Activated CD4-positive, alpha-beta T cell treated with anti-CD3 and anti-CD28 coated beads, Interleukin-2, amount 50 U/mL, for 24 hours (primary cell): ENCODE measurements around the gene SPAM1.
"Not testable (repeated sequence)": the region's sequence is repeated elsewhere in the genome, so short reads cannot be mapped to it uniquely, and the experiment has no call there.

Experiments
- DNase-seq, 2 donors: peaks; one replicate each; pipeline ENCODE4 v3.0.0-alpha.2; 2020; ENCODE audit warnings: low read depth in 1 of 2, low spot score in 1 of 2

Gene SPAM1

GRCh38 chr7:123924941-123925340 lies at the start of gene SPAM1:
Gene SPAM1, plus strand, starts transcription at chr7:123925241. Its CDS starts 28,330 bp downstream, at chr7:123953571.
- no peak for DNase-seq

- DNase-seq: no peak
Measured at GRCh38 chr7:123876557-123877256, 48.3 kb upstream of the SPAM1 start.

GRCh38 chr7:123879628-123880027 lies 45.4 kb upstream of the SPAM1 start:
- DNase-seq: no peak

GRCh38 chr7:123881300-123881699 lies 43.7 kb upstream of the SPAM1 start:
- no peak for DNase-seq

DNA sequence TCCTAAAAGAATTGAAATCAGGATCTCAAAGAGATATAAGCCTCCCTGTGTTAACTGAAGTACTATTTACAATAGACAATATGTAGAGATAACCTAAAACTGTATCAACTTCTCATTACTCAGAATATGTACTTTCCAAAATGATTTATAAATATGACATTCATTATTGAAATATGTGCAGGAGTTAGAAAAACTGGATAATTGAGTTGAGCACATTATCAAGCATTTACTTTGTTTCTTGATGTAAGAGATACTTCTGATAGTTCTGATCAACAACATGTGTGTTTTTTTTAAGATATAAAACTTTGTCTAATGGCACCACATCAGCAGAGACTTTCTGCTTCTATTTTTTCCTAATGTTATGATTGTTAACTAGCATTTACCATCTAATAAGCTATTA lies 41.9 kb upstream of the SPAM1 start:
- DNase-seq: no peak

DNA sequence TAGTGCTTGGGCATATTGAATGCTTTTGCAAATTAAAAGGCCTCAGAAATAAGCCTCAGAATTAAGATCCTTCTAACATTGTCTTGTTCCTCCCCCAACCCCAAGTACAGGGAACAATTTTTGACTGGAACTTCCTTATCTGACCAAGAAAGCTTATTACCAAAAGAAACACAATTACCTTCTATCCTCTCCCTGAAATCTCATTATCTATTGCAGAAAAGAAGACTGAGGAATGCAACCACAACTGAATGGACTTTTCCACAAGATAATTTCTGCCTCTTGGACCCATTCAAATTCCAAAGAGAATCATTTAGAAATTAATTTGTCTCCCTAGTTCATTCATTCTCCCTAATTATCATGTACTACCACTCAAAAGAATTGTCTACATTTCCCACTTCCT lies 36.8 kb upstream of the SPAM1 start:
- no peak for DNase-seq

- DNase-seq: not testable (repeated sequence)
Measured at GRCh38 chr7:123894753-123895152, 30.3 kb upstream of the SPAM1 start.

- DNase-seq: no peak
Measured at GRCh38 chr7:123901101-123901500, 23.9 kb upstream of the SPAM1 start.

GRCh38 chr7:123905714-123906113 lies 19.3 kb upstream of the SPAM1 start:
- no peak for DNase-seq

DNA sequence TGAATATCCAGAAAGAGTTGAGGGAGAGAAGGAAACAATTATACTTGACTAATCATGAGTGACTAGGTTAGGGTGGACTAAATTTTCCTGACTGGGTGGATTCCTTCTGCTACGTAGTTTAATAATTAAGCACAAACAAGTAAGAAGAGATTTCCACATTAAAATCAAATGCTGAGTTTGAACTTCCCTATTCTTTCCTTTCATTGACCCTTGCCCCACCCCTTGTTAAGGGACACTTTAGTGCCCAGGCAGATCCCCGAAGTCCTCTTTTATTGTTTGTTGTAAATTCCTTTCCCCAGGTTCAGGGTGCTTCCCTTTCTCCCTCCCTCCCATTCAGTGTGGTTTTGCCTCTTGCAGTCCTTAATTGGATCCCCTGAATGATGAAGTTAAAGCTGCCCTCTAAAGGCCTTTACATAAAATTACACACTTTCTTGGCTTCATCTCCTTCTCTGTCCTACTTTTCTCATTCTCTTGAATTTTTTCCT lies 8.8 kb upstream of the SPAM1 start:
- no peak for DNase-seq

- no peak for DNase-seq
Measured at GRCh38 chr7:123917878-123918277, 7.2 kb upstream of the SPAM1 start.

- DNase-seq: no peak
Measured at GRCh38 chr7:123918309-123918708, 6.7 kb upstream of the SPAM1 start.

DNA sequence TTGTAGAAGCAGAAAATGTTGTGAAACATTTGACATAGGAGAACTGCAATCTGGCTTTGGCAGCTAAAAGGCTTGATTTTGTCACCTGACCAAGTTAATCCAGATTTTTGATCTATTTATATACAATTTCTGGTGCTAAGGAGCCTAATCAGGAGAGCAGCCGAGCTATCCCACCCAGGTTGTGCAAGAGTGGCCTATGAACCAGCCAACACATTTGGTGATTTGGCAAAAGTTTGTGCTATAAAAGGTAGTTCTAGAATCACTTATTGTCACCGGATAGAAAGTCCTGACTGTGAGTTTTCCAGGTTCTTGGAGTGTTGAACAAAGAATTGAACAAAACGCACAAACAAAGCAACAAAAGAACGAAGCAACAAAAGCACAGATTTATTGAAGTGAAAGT lies 1.4 kb upstream of the SPAM1 start:
- DNase-seq: no peak

- DNase-seq: no peak
Measured at GRCh38 chr7:123929107-123929506, 4.1 kb downstream of the SPAM1 start.

- no peak for DNase-seq
Measured at GRCh38 chr7:123929655-123930054, 4.6 kb downstream of the SPAM1 start.

DNA sequence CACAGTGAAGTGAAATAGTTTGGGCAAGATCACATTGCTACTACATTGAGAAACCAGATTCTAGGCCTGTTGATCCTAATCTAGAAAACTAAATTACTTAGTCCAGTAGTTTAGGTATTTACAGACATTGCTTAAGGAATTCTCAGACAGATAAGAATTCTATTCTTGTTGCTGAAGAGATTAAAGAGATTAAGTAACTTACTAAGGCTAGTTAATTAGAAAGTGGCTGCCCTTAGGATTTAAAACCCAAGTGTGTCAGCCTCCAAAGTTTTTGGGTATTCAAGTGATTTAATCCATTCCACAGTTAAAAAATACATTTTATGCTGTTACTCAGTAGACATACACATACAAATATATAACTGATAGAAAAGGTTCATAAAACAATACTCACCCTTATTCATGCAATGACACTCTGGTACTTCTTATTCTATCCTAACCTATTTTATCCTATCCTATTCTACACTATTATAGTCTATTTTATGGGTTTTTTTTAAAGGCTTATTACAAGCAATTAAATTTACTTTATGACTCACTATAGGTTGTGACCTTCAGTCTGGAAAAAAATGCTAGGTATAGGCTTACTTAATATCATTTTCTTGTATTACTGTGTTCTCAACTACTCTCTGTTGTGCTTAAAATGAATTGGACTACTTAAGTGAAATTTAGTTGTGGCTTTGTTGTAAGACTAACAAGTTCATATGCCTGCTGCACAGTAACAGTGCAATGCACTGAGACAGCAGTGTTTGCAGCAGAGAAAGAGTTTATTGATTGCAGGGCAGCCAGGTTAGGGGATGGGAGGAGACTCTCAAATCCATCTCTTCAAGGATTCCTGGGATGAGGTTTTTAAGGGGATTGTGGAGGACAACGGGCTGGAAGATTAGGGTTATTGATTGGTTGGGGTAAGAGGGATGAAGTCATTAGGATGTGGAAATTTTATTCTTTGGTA lies 10.7 kb downstream of the SPAM1 start:
- no peak for DNase-seq

DNA sequence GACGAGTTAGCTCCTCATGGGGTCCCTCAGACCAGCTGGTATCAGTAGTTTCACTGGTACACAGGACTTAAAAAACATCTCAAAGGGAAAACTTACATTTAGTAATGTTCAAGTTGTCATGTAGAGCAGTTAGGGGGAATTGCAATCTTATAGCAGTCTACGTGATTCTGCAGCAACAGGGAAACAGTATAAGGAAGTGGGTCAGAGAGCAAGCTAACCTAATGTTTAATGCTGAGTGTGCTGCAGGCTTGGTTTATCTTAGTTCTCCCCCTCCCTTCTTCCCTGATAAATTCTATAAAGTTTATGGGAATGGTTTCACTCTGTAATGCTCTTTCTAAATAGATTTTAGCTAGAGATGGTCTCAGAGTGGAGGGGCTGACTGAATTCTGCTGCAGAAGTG lies 11.3 kb downstream of the SPAM1 start:
- DNase-seq: no peak

- no peak for DNase-seq
Measured at GRCh38 chr7:123939784-123940183, 14.7 kb downstream of the SPAM1 start.

- no peak for DNase-seq
Measured at GRCh38 chr7:123941391-123942180, 16.5 kb downstream of the SPAM1 start.

DNA sequence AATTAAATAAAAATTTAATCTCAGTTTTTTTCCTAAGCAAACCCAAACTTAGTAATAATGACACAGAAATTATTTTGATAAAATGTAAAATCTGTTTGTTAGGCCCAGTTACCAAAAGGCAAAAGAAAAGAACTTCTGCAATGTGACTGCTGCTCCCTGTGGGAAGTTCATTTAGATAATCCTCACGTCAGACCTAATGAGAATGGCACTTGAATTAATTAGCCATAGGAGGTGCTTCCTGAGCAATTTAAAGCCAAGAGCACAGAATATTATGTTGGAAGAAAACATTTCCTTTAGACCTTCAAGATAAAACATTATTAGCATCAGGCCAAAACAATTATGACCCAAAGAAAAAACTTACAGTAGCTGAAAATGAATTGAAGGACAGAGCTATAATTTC lies 19.4 kb downstream of the SPAM1 start:
- no peak for DNase-seq

DNA sequence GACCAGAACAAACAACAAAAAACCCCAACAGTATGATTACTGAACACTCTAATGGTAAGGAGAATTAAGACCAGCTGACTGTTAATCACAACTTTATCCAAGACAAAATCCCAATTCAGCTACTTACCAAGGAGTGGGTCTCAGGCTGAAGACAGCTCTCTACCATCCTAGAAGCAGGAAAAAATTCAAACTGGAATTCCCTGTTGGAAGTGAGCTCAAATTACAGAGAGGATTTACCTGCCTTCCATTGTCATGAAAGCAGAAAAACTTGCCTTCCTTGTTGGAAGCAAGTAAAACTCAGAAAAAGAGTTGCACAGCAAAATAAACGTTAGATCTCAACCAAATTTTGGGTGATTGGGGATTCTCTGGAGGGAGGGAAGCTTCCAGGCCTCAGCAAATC lies 20.9 kb downstream of the SPAM1 start:
- no peak for DNase-seq
